DND-41 (cell line): ENCODE results near the gene FAM24A.
"Not testable (repeated sequence)": the region's sequence is repeated elsewhere in the genome, so short reads cannot be mapped to it uniquely, and the experiment has no call there.

Experiments used
- ATAC-seq: fragments of 200-7000 bp; cut with Tn5 transposase; 3 replicates; pipeline ENCODE4 v1.9.1; 2021; ENCODE audit warnings: low read depth; ENCODE audit not compliant: insufficient read depth
- DNase-seq: peaks from one replicate; pipeline ENCODE4 v3.0.0-alpha.2; 2020
- H2AFZ ChIP-seq: 2 replicates; pipeline ENCODE4 v1.6.0; 2012; ENCODE audit warnings: low read depth, low read length
- H3K27ac ChIP-seq: 2 replicates; pipeline ENCODE4 v1.5.1; 2012; ENCODE audit warnings: low read length, inconsistent platforms
- H3K27me3 ChIP-seq: fragments of 200-600 bp; sonication (generic); 2 replicates; pipeline ENCODE4 v1.6.0; 2012; ENCODE audit warnings: low read length, mild to moderate bottlenecking, inconsistent platforms; ENCODE audit not compliant: insufficient read depth, poor library complexity
- H3K36me3 ChIP-seq: 2 replicates; pipeline ENCODE4 v1.5.1; 2012; ENCODE audit warnings: low read length, inconsistent platforms; ENCODE audit not compliant: insufficient read depth
- H3K4me1 ChIP-seq: 2 replicates; pipeline ENCODE4 v1.5.1; 2012; ENCODE audit warnings: mild to moderate bottlenecking, low read length; ENCODE audit not compliant: insufficient read depth
- H3K4me2 ChIP-seq: 2 replicates; pipeline ENCODE4 v1.6.0; 2012; ENCODE audit warnings: mild to moderate bottlenecking, moderate library complexity, low read length, inconsistent platforms; ENCODE audit not compliant: insufficient read depth
- H3K4me3 ChIP-seq, 2 experiments: fragments of 200-600 bp in 1 of 2; shearing (Covaris generic) in 1 of 2; 2 replicates each; pipeline ENCODE4 v1.5.1; 2012 to 2016; ENCODE audit warnings: inconsistent platforms in 2 of 2, low read length in 2 of 2, mild to moderate bottlenecking in 2 of 2, low read depth in 1 of 2, moderate library complexity in 1 of 2
- H3K79me2 ChIP-seq: 2 replicates; pipeline ENCODE4 v1.6.0; 2012; ENCODE audit warnings: low read length, inconsistent platforms; ENCODE audit not compliant: insufficient read depth
- H3K9ac ChIP-seq: 2 replicates; pipeline ENCODE4 v1.6.0; 2012; ENCODE audit warnings: low read depth, mild to moderate bottlenecking, inconsistent platforms, low read length, moderate library complexity
- H3K9me3 ChIP-seq: 2 replicates; pipeline ENCODE4 v1.5.1; 2012; ENCODE audit warnings: low read length, moderate library complexity, mild to moderate bottlenecking, inconsistent platforms; ENCODE audit not compliant: insufficient read depth, severe bottlenecking
- H4K20me1 ChIP-seq: 2 replicates; pipeline ENCODE4 v1.6.0; 2012; ENCODE audit warnings: low read length; ENCODE audit not compliant: insufficient read depth
- CTCF ChIP-seq: IDR thresholded peaks from 2 replicates; pipeline ENCODE4 v1.5.1; 2012; ENCODE audit warnings: borderline replicate concordance, low read length, moderate library complexity, mild to moderate bottlenecking; ENCODE audit not compliant: poor library complexity, severe bottlenecking; ENCODE audit errors: extremely low read depth
- EZH2 ChIP-seq: IDR thresholded peaks from 3 replicates; pipeline ENCODE4 v1.6.1; 2012; ENCODE audit warnings: borderline replicate concordance, low read depth, mild to moderate bottlenecking, moderate library complexity, low read length, inconsistent platforms; ENCODE audit not compliant: severe bottlenecking

The FAM24A gene

GRCh38 chr10:122864194-122864592, 46.2 kb upstream of the FAM24A start:
- no peaks in the 10 kb centered on the region for H3K4me1 ChIP-seq
- DNase-seq (no peak), ATAC-seq (no peak)
- H3K79me2 ChIP-seq = peaks cover 80% of the 10 kb centered on the region
- no peak overlapping the region for H2AFZ ChIP-seq
- H3K9me3 ChIP-seq = no peaks in the 10 kb centered on the region
- no peak overlapping the region for H3K4me2 ChIP-seq
- H3K4me3 ChIP-seq = no peak overlapping the region
- TF ChIP-seq EZH2 = no peak
- TF ChIP-seq CTCF = no peak
- H4K20me1 ChIP-seq = peaks cover 24% of the 10 kb centered on the region; the same call in 1 of the 2 replicates
- H3K27ac ChIP-seq = no peak overlapping the region
- 0 out of 2 replicates have a peak, but pooled peaks cover 4% of the 10 kb centered on the region for H3K36me3 ChIP-seq
- no peaks in the 10 kb centered on the region for H3K27me3 ChIP-seq
- no peak overlapping the region for H3K9ac ChIP-seq

- Histone ChIP-seq H3K27ac (no peak overlapping the region), H3K9ac (no peak overlapping the region), H3K4me2 (no peak overlapping the region), H3K4me3 (no peak overlapping the region), H3K9me3 (no peaks in the 10 kb centered on the region), H4K20me1 (peaks cover 17% of the 10 kb centered on the region; the same call in 1 of the 2 replicates), H3K4me1 (no peaks in the 10 kb centered on the region), H3K79me2 (peaks cover 73% of the 10 kb centered on the region), H2AFZ (no peak overlapping the region), H3K36me3 (no peaks in the 10 kb centered on the region), H3K27me3 (no peaks in the 10 kb centered on the region)
- DNase-seq = no peak
- no peak for TF ChIP-seq EZH2
- no peak for TF ChIP-seq CTCF
- ATAC-seq = no peak
Measured at GRCh38 chr10:122864901-122865300, 45.5 kb upstream of the FAM24A start.

- H2AFZ ChIP-seq, H3K4me2 ChIP-seq, ATAC-seq, H3K9ac ChIP-seq, H3K36me3 ChIP-seq, H3K4me1 ChIP-seq, H3K9me3 ChIP-seq, DNase-seq, H3K4me3 ChIP-seq, H3K27ac ChIP-seq, H3K27me3 ChIP-seq: not testable (repeated sequence)
- Histone ChIP-seq H3K79me2 (peaks cover 55% of the 10 kb centered on the region), H4K20me1 (peaks cover 11% of the 10 kb centered on the region; the same call in 1 of the 2 replicates)
Measured at GRCh38 chr10:122866757-122867482, 43.5 kb upstream of the FAM24A start.

GRCh38 chr10:122868768-122869167, 41.6 kb upstream of the FAM24A start:
- not testable (repeated sequence) for H3K27ac ChIP-seq, H3K9ac ChIP-seq, ATAC-seq, H3K27me3 ChIP-seq, H4K20me1 ChIP-seq, H3K36me3 ChIP-seq, H3K9me3 ChIP-seq, H3K4me1 ChIP-seq, H3K4me2 ChIP-seq, DNase-seq, H2AFZ ChIP-seq, H3K4me3 ChIP-seq
- peaks cover 46% of the 10 kb centered on the region for H3K79me2 ChIP-seq

- H3K9ac ChIP-seq, ATAC-seq, H3K4me2 ChIP-seq, H3K9me3 ChIP-seq, DNase-seq, H3K4me1 ChIP-seq, H3K4me3 ChIP-seq, H3K27me3 ChIP-seq, H4K20me1 ChIP-seq, H3K36me3 ChIP-seq, H3K27ac ChIP-seq, H2AFZ ChIP-seq: not testable (repeated sequence)
- H3K79me2 ChIP-seq = peaks cover 48% of the 10 kb centered on the region
Measured at GRCh38 chr10:122871947-122872346, 38.5 kb upstream of the FAM24A start.
